ENCODE results near the gene ZFYVE21.

ZFYVE21 gene

DNA sequence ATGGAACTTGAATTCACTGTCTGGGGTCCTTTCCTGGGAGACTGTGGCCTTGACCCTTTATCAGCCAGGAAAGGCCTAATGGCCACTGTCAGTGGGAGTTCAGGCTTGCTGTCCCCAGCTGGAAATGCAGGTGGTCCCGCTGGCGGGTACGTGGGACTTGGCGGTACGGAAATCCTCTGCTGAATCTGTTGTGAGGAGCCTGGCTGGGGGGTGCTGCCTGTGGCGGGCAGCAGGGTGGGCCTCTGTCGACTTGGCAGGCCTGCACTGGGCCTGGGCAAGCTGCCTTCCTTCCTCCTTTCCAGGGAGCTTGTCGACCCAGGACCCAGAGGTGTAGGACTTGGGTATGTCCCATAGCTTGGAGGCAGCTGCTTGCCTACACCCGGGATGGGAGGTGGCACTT is 26.3 kb downstream of the ZFYVE21 start:
- H3K27me3 ChIP-seq (ENCODE audit: insufficient read depth, low read depth) = no peaks in the 10 kb centered on the region
- TF ChIP-seq, protein P1, sequence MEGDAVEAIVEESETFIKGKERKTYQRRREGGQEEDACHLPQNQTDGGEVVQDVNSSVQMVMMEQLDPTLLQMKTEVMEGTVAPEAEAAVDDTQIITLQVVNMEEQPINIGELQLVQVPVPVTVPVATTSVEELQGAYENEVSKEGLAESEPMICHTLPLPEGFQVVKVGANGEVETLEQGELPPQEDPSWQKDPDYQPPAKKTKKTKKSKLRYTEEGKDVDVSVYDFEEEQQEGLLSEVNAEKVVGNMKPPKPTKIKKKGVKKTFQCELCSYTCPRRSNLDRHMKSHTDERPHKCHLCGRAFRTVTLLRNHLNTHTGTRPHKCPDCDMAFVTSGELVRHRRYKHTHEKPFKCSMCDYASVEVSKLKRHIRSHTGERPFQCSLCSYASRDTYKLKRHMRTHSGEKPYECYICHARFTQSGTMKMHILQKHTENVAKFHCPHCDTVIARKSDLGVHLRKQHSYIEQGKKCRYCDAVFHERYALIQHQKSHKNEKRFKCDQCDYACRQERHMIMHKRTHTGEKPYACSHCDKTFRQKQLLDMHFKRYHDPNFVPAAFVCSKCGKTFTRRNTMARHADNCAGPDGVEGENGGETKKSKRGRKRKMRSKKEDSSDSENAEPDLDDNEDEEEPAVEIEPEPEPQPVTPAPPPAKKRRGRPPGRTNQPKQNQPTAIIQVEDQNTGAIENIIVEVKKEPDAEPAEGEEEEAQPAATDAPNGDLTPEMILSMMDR (conservative IDR thresholded peaks at IDR 0.05; ENCODE audit: low read depth, low read length) = no peak
- H3K27ac ChIP-seq = no peak overlapping the region
- no peak overlapping the region for H2AFZ ChIP-seq (ENCODE audit: low read depth)
- no peak overlapping the region for H3K4me2 ChIP-seq
- no peaks in the 10 kb centered on the region for H3K4me1 ChIP-seq (ENCODE audit: low read depth, poor library complexity, severe bottlenecking)
- H4K20me1 ChIP-seq (ENCODE audit: insufficient read depth) = no peaks in the 10 kb centered on the region
- no peaks in the 10 kb centered on the region for H3K79me2 ChIP-seq (ENCODE audit: insufficient read depth, low read depth)
- no peak overlapping the region for H3K9ac ChIP-seq
- H3K4me3 ChIP-seq (IDR thresholded peaks at IDR 0.05; ENCODE audit: insufficient read depth, low read depth, low read length) = no peak overlapping the region
- H3K36me3 ChIP-seq (ENCODE audit: insufficient read depth) = no peaks in the 10 kb centered on the region

DNA sequence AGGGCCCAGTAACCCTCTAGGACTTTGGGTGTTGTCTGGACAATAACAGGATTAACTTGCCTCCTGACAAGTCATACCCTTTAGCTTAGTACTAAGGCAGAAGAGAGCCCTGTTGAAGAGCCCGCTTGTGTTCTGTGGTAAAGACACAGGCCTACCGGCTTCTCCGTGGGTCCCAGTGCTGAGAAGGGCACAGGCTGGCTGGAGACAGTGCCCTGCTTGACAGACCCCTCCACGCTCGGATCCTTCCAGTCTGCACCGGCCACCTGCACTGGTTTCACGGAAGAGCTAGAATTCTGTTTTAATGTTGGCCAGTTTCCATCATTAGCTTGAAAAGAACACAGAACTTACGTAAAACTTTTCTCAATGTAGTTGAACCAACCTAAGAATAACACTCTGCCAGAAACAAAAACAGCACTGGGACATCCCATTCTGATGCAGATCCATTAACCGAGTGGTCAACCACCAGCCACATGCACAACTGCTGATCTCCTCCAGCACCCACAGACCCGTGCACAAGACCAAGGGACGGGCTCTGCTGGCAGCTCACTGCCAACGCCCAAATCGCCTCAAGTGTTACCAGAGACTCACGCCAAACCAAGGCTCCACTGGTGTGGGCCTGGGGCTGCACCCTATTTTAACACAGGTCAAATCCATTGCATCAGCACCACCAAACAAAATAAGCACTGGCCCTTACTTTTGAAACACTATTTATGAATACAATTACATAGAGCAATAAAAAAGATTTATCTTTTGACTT is 27.1 kb downstream of the ZFYVE21 start:
- TF ChIP-seq, protein P1 (conservative IDR thresholded peaks at IDR 0.05; ENCODE audit: low read depth, low read length) = no peak
- Histone ChIP-seq H3K4me2 (no peak overlapping the region), H4K20me1 (ENCODE audit: insufficient read depth) (no peaks in the 10 kb centered on the region), H3K4me1 (ENCODE audit: low read depth, poor library complexity, severe bottlenecking) (no peaks in the 10 kb centered on the region), H3K36me3 (ENCODE audit: insufficient read depth) (no peaks in the 10 kb centered on the region), H3K27ac (no peak overlapping the region), H3K4me3 (IDR thresholded peaks at IDR 0.05; ENCODE audit: insufficient read depth, low read depth, low read length) (no peak overlapping the region), H2AFZ (ENCODE audit: low read depth) (no peak overlapping the region), H3K79me2 (ENCODE audit: insufficient read depth, low read depth) (no peaks in the 10 kb centered on the region), H3K9ac (no peak overlapping the region), H3K27me3 (ENCODE audit: insufficient read depth, low read depth) (no peaks in the 10 kb centered on the region)

- H4K20me1 ChIP-seq (ENCODE audit: insufficient read depth) = no peaks in the 10 kb centered on the region
- no peaks in the 10 kb centered on the region for H3K36me3 ChIP-seq (ENCODE audit: insufficient read depth)
- H2AFZ ChIP-seq (ENCODE audit: low read depth) = no peak overlapping the region
- H3K27ac ChIP-seq = no peak overlapping the region
- H3K27me3 ChIP-seq (ENCODE audit: insufficient read depth, low read depth) = no peaks in the 10 kb centered on the region
- H3K4me2 ChIP-seq = no peak overlapping the region
- no peak overlapping the region for H3K9ac ChIP-seq
- H3K4me1 ChIP-seq (ENCODE audit: low read depth, poor library complexity, severe bottlenecking) = peaks cover 8% of the 10 kb centered on the region
- no peaks in the 10 kb centered on the region for H3K79me2 ChIP-seq (ENCODE audit: insufficient read depth, low read depth)
- TF ChIP-seq, protein P1 (conservative IDR thresholded peaks at IDR 0.05; ENCODE audit: low read depth, low read length) = no peak
- no peak overlapping the region for H3K4me3 ChIP-seq (IDR thresholded peaks at IDR 0.05; ENCODE audit: insufficient read depth, low read depth, low read length)
These were observed 28.1 kb downstream of the ZFYVE21 start for GRCh38 chr14:103743691-103744090.

DNA sequence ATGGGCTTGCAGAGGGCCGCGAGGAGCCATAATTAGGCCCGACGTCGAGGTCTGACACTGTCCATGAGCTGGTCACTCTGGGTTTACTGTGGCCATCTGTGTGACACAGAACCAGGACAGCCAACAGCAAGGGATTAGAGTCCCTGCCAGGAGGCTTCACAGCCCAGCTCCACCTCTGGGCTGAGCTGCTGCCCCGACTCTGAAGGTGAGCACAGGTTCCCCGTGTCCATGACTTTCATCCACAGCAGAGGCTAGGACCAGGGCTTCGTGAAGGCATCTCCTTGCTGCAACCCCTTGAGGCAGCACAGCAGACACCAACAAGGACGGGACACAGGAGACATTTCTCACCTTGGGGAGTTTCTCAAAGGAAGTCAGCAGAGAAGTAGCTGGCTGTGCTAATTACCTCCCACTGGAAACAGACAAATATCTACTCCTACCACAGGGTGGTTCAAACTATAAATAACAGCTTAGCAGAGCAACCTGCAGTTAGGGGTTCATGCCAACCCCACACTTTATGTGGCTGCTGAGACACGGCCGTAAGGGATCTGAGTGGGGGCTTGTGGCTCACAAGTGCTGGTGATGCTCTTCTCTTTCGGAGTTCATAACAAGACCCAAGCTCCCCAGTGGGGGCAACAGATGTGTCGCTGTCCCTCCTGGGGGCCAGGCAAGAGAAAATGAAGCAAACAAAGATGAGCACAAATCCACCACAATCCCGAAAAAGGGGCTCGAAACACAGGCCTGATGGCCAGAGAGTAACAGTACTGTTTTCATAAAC is 29.2 kb downstream of the ZFYVE21 start:
- no peak overlapping the region for H3K4me2 ChIP-seq
- no peak overlapping the region for H3K27ac ChIP-seq
- H3K79me2 ChIP-seq (ENCODE audit: insufficient read depth, low read depth) = no peaks in the 10 kb centered on the region
- H4K20me1 ChIP-seq (ENCODE audit: insufficient read depth) = no peaks in the 10 kb centered on the region
- TF ChIP-seq, protein P1 (conservative IDR thresholded peaks at IDR 0.05; ENCODE audit: low read depth, low read length) = no peak
- H3K4me1 ChIP-seq (ENCODE audit: low read depth, poor library complexity, severe bottlenecking) = peaks cover 12% of the 10 kb centered on the region
- no peaks in the 10 kb centered on the region for H3K36me3 ChIP-seq (ENCODE audit: insufficient read depth)
- H3K4me3 ChIP-seq (IDR thresholded peaks at IDR 0.05; ENCODE audit: insufficient read depth, low read depth, low read length) = no peak overlapping the region
- H3K9ac ChIP-seq = no peak overlapping the region
- H2AFZ ChIP-seq (ENCODE audit: low read depth) = no peak overlapping the region
- no peaks in the 10 kb centered on the region for H3K27me3 ChIP-seq (ENCODE audit: insufficient read depth, low read depth)

All from KMS-11 (cell line).